GM23248 (cell line): ENCODE measurements around the gene SNCA. TPM values are rescaled to one million over a fixed set of nuclear protein-coding genes. Genes with fewer than 3 reads are reported as not detected.

ENCODE experiments used
- DNase-seq: peaks from one replicate; pipeline ENCODE4 v3.0.0-alpha.2; 2015
- H2AFZ ChIP-seq: fragments of 200-600 bp; sonication (generic); 2 replicates; pipeline ENCODE4 v1.6.1; 2016; ENCODE audit warnings: antibody characterized with exemption
- H3F3A ChIP-seq: fragments of 200-600 bp; sonication (generic); 2 replicates; pipeline ENCODE4 v1.6.1; 2016; ENCODE audit warnings: mild to moderate bottlenecking, antibody characterized with exemption, mixed run types; ENCODE audit not compliant: insufficient read depth
- H3K27ac ChIP-seq: fragments of 200-600 bp; sonication (generic); 2 replicates; pipeline ENCODE4 v1.5.1; 2016; ENCODE audit warnings: mild to moderate bottlenecking
- H3K27me3 ChIP-seq: fragments of 200-600 bp; sonication (generic); replicated peaks from 2 replicates; pipeline ENCODE4 v1.6.1; 2016; ENCODE audit warnings: mild to moderate bottlenecking; ENCODE audit not compliant: insufficient read depth
- H3K36me3 ChIP-seq: fragments of 200-600 bp; sonication (generic); 2 replicates; pipeline ENCODE4 v1.6.1; 2016; ENCODE audit warnings: low read depth, mild to moderate bottlenecking
- H3K4me1 ChIP-seq: fragments of 200-600 bp; sonication (generic); 2 replicates; pipeline ENCODE4 v1.6.1; 2016; ENCODE audit warnings: mild to moderate bottlenecking; ENCODE audit not compliant: insufficient read depth
- H3K4me2 ChIP-seq: fragments of 200-600 bp; sonication (generic); one replicate; pipeline ENCODE4 v1.6.1; 2016; ENCODE audit warnings: mild to moderate bottlenecking; ENCODE audit not compliant: unreplicated experiment
- H3K4me3 ChIP-seq: fragments of 200-600 bp; sonication (generic); 2 replicates; pipeline ENCODE4 v1.5.1; 2016; ENCODE audit warnings: mild to moderate bottlenecking
- H3K79me2 ChIP-seq: fragments of 200-600 bp; sonication (generic); 2 replicates; pipeline ENCODE4 v1.6.1; 2016; ENCODE audit warnings: mild to moderate bottlenecking; ENCODE audit not compliant: insufficient read depth
- H3K9ac ChIP-seq: fragments of 200-600 bp; sonication (generic); 2 replicates; pipeline ENCODE4 v1.6.1; 2016; ENCODE audit warnings: mild to moderate bottlenecking
- H3K9me2 ChIP-seq: fragments of 200-600 bp; sonication (generic); 2 replicates; pipeline ENCODE4 v1.6.1; 2016; ENCODE audit warnings: mixed run types, mild to moderate bottlenecking, moderate library complexity; ENCODE audit not compliant: insufficient read depth
- H3K9me3 ChIP-seq: fragments of 200-600 bp; sonication (generic); one replicate; pipeline ENCODE4 v1.6.1; 2017; ENCODE audit warnings: low read depth
- H4K20me1 ChIP-seq: fragments of 200-600 bp; sonication (generic); 2 replicates; pipeline ENCODE4 v1.6.0; 2016; ENCODE audit not compliant: insufficient read depth
- EZH2 ChIP-seq: fragments of 200-600 bp; sonication (generic); IDR thresholded peaks from 2 replicates; pipeline ENCODE4 v1.6.1; 2018; ENCODE audit warnings: antibody characterized with exemption, mild to moderate bottlenecking; ENCODE audit not compliant: insufficient read depth, poor library complexity, severe bottlenecking
- EZH2phosphoT487 ChIP-seq: fragments of 200-600 bp; sonication (generic); IDR thresholded peaks from 2 replicates; pipeline ENCODE4 v1.6.1; 2018; ENCODE audit warnings: antibody characterized with exemption, moderate library complexity, mild to moderate bottlenecking, low read depth; ENCODE audit not compliant: insufficient read depth
- WGBS, 2 experiments: methylation state at CpG; one replicate each; pipeline ENCODE4 v1.1.6; 2015 to 2017; ENCODE audit warnings: low lambda C conversion rate in 2 of 2, low coverage in 1 of 2; ENCODE audit errors: missing lambda C conversion rate in 2 of 2; 5-methylcytosine and 5-hydroxymethylcytosine counted together
- in situ Hi-C: fragments of 300-500 bp; cut with MboI; formaldehyde crosslinking; loops from 2 replicates; pipeline ENCODE4 v1.15.0; 2020
- polyA plus RNA-seq: library from polyadenylated mRNA; unstranded; fragments of >200 nt; fragmentation: Nextera tagmentation; extraction: Ambion mirVana; gene quantifications from 2 replicates; pipeline ENCODE4 v1.2.1, GENCODE V29; 2016
- total RNA-seq: library from RNA; depleted of rRNA; stranded (reverse); fragments of >200 nt; shearing (Covaris generic); gene quantifications from 2 replicates; pipeline ENCODE4 v1.2.3, GENCODE V29; 2014

The SNCA gene
- total and polyA plus RNA-seq, 2 experiments from 2014 or later: 0.25 TPM; not detected in 1

DNA sequence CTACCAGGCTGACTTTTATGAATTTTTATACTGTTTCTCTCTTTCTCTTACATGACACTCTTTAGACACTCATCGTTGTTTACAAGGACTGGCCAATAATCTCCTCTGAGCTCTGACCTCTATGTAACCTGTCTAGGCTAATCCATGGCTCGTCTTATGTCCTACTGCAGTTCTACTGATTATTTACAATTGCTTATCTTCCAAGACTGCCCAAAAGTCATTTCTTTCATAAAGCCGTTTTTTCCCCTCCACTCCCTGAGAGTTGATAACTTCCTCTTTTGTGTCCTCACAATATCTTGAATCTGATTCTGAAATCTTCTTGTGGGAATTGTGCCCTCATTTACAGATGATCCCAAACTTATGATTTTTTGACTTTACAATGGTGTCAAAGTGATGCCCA lies 18.3 kb upstream of the SNCA start:
- no peaks in the 10 kb centered on the region for H3K27me3 ChIP-seq
- 17 to 33% methylated on average over 3 of the region's 3 CpGs for WGBS, 2 experiments
- no peaks in the 10 kb centered on the region for H3F3A ChIP-seq
- no peaks in the 10 kb centered on the region for H3K9me3 ChIP-seq
- DNase-seq: no peak
- H3K4me3 ChIP-seq: no peak overlapping the region
- in situ Hi-C loops: no loop called here
- no peaks in the 10 kb centered on the region for H3K9me2 ChIP-seq
- H3K27ac ChIP-seq: no peak overlapping the region
- H3K4me2 ChIP-seq: no peak overlapping the region
- no peak overlapping the region for H3K9ac ChIP-seq
- no peaks in the 10 kb centered on the region for H4K20me1 ChIP-seq
- H3K36me3 ChIP-seq: no peaks in the 10 kb centered on the region
- H2AFZ ChIP-seq: no peak overlapping the region
- H3K79me2 ChIP-seq: no peaks in the 10 kb centered on the region
- no peaks in the 10 kb centered on the region for H3K4me1 ChIP-seq
- TF ChIP-seq EZH2: no peak
- TF ChIP-seq EZH2phosphoT487: no peak

DNA sequence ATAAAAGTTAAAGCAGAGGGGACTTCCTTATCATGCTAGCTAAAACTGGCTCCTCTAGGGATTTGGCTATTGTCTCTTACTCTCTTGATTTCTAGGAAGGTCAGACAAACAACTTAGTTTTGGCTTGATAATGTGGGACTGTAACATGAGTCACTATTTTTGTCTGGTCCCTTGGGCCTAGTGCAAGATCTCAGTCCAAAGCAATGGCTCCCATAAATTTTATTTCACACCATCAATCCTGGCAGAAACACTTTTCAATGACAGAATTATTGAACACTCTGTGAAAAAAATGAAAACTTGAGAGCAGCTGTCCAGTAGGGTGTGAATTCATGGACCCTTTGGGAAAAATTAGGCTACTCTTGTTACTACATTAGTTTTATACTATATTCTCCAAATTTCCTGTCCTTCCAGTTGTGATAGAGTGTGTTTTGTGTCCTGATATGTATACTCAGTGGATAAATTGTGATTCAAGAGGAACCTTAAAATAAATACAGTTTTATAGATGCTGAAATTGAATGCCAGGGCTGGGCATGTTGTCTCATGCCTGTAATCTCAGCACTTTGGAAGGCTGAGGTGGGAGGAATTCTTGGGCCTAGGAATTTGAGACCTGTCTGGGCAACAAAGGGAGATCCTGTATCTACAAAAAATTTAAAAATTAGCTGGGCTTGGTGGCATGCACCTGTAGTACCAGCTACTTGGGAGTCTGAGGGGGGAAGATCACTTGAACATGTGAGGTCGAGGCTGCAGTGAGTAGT lies 10.8 kb upstream of the SNCA start:
- 35 to 47% methylated on average over 1 of the region's 1 CpG for WGBS, 2 experiments
- no peak overlapping the region for H3K9ac ChIP-seq
- no peaks in the 10 kb centered on the region for H3K9me3 ChIP-seq
- no peak overlapping the region for H3K27ac ChIP-seq
- no peak overlapping the region for H3K4me2 ChIP-seq
- H3K9me2 ChIP-seq: no peaks in the 10 kb centered on the region
- H3K27me3 ChIP-seq: no peaks in the 10 kb centered on the region; the same call in 1 of the 2 replicates
- H2AFZ ChIP-seq: no peak overlapping the region
- no peaks in the 10 kb centered on the region for H3F3A ChIP-seq
- in situ Hi-C loops: no loop called here
- H3K36me3 ChIP-seq: no peaks in the 10 kb centered on the region
- TF ChIP-seq EZH2: no peak
- TF ChIP-seq EZH2phosphoT487: no peak
- no peak for DNase-seq
- H3K4me1 ChIP-seq: no peaks in the 10 kb centered on the region
- no peak overlapping the region for H3K4me3 ChIP-seq
- no peaks in the 10 kb centered on the region for H3K79me2 ChIP-seq
- no peaks in the 10 kb centered on the region for H4K20me1 ChIP-seq

DNA sequence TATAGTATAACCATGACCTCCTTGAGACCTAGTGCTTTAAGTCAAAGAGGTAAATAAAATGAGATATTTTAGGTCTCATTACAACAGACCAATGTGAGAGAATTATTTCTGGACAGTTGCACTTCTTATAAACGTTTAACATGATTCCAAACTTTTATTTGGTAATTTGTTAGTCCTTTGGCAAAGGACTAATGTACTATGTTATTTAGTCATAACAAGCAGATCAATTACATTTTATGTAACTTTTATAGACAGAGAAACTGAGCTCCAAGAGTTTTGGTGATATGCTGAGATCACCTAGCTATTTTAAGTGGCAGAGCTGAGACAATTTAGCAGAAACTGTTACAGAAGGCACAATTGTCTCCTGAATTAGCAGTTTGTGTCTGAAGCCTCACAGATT lies 2.6 kb upstream of the SNCA start:
- Histone ChIP-seq H3K9me2 (no peaks in the 10 kb centered on the region; the same call in 1 of the 2 replicates), H3K27ac (no peak overlapping the region), H2AFZ (no peak overlapping the region), H3F3A (no peaks in the 10 kb centered on the region), H3K36me3 (no peaks in the 10 kb centered on the region), H3K4me2 (no peak overlapping the region), H3K4me3 (no peak overlapping the region), H3K27me3 (peaks cover 69% of the 10 kb centered on the region), H4K20me1 (no peaks in the 10 kb centered on the region), H3K4me1 (no peaks in the 10 kb centered on the region), H3K9ac (no peak overlapping the region), H3K9me3 (no peaks in the 10 kb centered on the region), H3K79me2 (no peaks in the 10 kb centered on the region)
- TF ChIP-seq EZH2: no peak
- TF ChIP-seq EZH2phosphoT487: no peak
- no peak for DNase-seq
- WGBS, 2 experiments: 20 to 24% methylated on average over 1 of the region's 1 CpG
- in situ Hi-C loops: no loop called here

DNA sequence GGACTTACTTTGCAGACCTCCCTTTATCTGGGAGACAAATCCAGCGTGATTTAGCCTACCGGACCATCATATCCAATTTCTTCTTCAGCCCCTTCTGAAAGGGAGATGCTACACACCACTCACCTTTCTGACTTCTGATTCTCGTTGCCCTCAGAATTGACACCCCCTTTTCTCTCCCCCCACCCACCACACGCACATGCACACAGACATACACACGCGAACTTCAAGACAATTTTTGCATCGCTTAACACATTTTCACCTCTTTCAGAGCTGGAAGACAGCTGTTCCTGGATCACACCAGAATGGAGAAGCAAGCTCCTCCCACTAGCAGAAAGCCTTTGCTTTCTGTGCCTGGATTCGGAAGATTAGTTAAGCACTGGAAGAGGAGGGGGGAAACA lies 1.0 kb upstream of the SNCA start:
- Histone ChIP-seq H3K4me2 (no peak overlapping the region), H3K9me3 (no peaks in the 10 kb centered on the region), H4K20me1 (no peaks in the 10 kb centered on the region), H3K9me2 (no peaks in the 10 kb centered on the region; the same call in 1 of the 2 replicates), H3F3A (no peaks in the 10 kb centered on the region), H3K79me2 (no peaks in the 10 kb centered on the region), H3K4me1 (no peaks in the 10 kb centered on the region), H3K36me3 (no peaks in the 10 kb centered on the region), H2AFZ (peak overlapping the region; percentile 71; the same call in 1 of the 2 replicates), H3K4me3 (no peak overlapping the region), H3K27ac (no peak overlapping the region), H3K9ac (no peak overlapping the region), H3K27me3 (peaks cover 72% of the 10 kb centered on the region)
- no peak for TF ChIP-seq EZH2phosphoT487
- TF ChIP-seq EZH2: no peak
- WGBS, 2 experiments: 2 to 3% methylated on average over 8 of the region's 8 CpGs
- in situ Hi-C loops: no loop called here
- DNase-seq: peak; percentile 12
